Mesenchymal stem cell (in vitro differentiated cells and primary cell): ENCODE measurements around the gene ADIPOR1.
"Not testable (repeated sequence)": the region's sequence is repeated elsewhere in the genome, so short reads cannot be mapped to it uniquely, and the experiment has no call there.

ENCODE experiments used
- DNase-seq: peaks from one replicate; pipeline ENCODE4 v3.0.0-alpha.2; 2013
- H2AFZ ChIP-seq: one replicate; pipeline ENCODE4 v1.6.1; 2013; ENCODE audit warnings: low read depth, mild to moderate bottlenecking, control low read depth, inconsistent platforms, low read length, moderate library complexity
- H2AK5ac ChIP-seq: 2 replicates; pipeline ENCODE4 v1.6.1; 2013; ENCODE audit warnings: low read length, moderate library complexity, mild to moderate bottlenecking, inconsistent platforms; ENCODE audit not compliant: severe bottlenecking
- H2BK120ac ChIP-seq: one replicate; pipeline ENCODE4 v1.6.1; 2013; ENCODE audit warnings: low read depth, mild to moderate bottlenecking, inconsistent platforms, low read length, moderate library complexity
- H2BK12ac ChIP-seq, 2 experiments: one replicate each; pipeline ENCODE4 v1.6.1; 2013; ENCODE audit warnings: inconsistent platforms in 2 of 2, low read length in 2 of 2, mild to moderate bottlenecking in 2 of 2, moderate library complexity in 2 of 2, control low read depth in 1 of 2
- H2BK15ac ChIP-seq: one replicate; pipeline ENCODE4 v1.6.1; 2013; ENCODE audit warnings: mild to moderate bottlenecking, low read depth, inconsistent platforms; ENCODE audit not compliant: poor library complexity, severe bottlenecking
- H2BK5ac ChIP-seq: 2 replicates; pipeline ENCODE4 v1.6.1; 2013; ENCODE audit warnings: low read depth, mild to moderate bottlenecking, low read length, control low read depth, inconsistent platforms; ENCODE audit not compliant: poor library complexity, severe bottlenecking
- H3K14ac ChIP-seq, 2 experiments: one replicate each; pipeline ENCODE4 v1.6.1; 2013; ENCODE audit warnings: inconsistent platforms in 2 of 2, low read length in 2 of 2, control low read depth in 1 of 2, mild to moderate bottlenecking in 1 of 2, moderate library complexity in 1 of 2
- H3K18ac ChIP-seq, 2 experiments: one replicate each; pipeline ENCODE4 v1.6.1; 2013; ENCODE audit warnings: inconsistent platforms in 2 of 2, low read length in 2 of 2, control low read depth in 1 of 2, low read depth in 1 of 2, mild to moderate bottlenecking in 1 of 2
- H3K23ac ChIP-seq, 2 experiments: one replicate each; pipeline ENCODE4 v1.6.1; 2013; ENCODE audit warnings: inconsistent platforms in 2 of 2, low read length in 2 of 2, mild to moderate bottlenecking in 2 of 2, moderate library complexity in 2 of 2, control low read depth in 1 of 2
- H3K27ac ChIP-seq: 2 replicates; pipeline ENCODE4 v1.5.1; 2013; ENCODE audit warnings: mild to moderate bottlenecking, moderate library complexity, low read length, control low read depth, inconsistent platforms; ENCODE audit not compliant: poor library complexity, severe bottlenecking
- H3K27me3 ChIP-seq, 2 experiments: 2 replicates each; pipeline versions ENCODE4 v1.6.1 to v1.7.0; 2013; ENCODE audit warnings: low read length in 2 of 2, mild to moderate bottlenecking in 2 of 2, moderate library complexity in 2 of 2, control low read depth in 1 of 2, inconsistent platforms in 1 of 2; ENCODE audit not compliant: control insufficient read depth in 1 of 2, insufficient read depth in 1 of 2
- H3K36me3 ChIP-seq, 2 experiments: 2 replicates each; pipeline versions ENCODE4 v1.6.1 to v1.7.0; 2013; ENCODE audit warnings: low read length in 2 of 2, control low read depth in 1 of 2, inconsistent platforms in 1 of 2, low read depth in 1 of 2, mild to moderate bottlenecking in 1 of 2; ENCODE audit not compliant: insufficient read depth in 2 of 2, control insufficient read depth in 1 of 2
- H3K4ac ChIP-seq, 2 experiments: one replicate each; pipeline ENCODE4 v1.6.1; 2013; ENCODE audit warnings: inconsistent platforms in 2 of 2, low read length in 2 of 2, mild to moderate bottlenecking in 2 of 2, moderate library complexity in 2 of 2, control low read depth in 1 of 2, low read depth in 1 of 2
- H3K4me1 ChIP-seq: 2 replicates; pipeline ENCODE4 v1.6.1; 2013; ENCODE audit warnings: low read depth, low read length, control low read depth; ENCODE audit not compliant: control insufficient read depth, insufficient read depth
- H3K4me2 ChIP-seq: 2 replicates; pipeline ENCODE4 v1.6.1; 2013; ENCODE audit warnings: low read length, mild to moderate bottlenecking, inconsistent platforms; ENCODE audit not compliant: poor library complexity, severe bottlenecking
- H3K4me3 ChIP-seq, 2 experiments: 2 replicates each; pipeline versions ENCODE4 v1.5.1 to v1.7.0; 2013; ENCODE audit warnings: low read length in 2 of 2, mild to moderate bottlenecking in 2 of 2, control low read depth in 1 of 2, low read depth in 1 of 2; ENCODE audit not compliant: insufficient read depth in 1 of 2
- H3K79me1 ChIP-seq: replicated peaks from 2 replicates; pipeline ENCODE4 v1.6.1; 2013; ENCODE audit warnings: mild to moderate bottlenecking, control low read depth, low read length, inconsistent platforms; ENCODE audit not compliant: poor library complexity, severe bottlenecking
- H3K9ac ChIP-seq: 2 replicates; pipeline ENCODE4 v1.7.0; 2013; ENCODE audit warnings: mild to moderate bottlenecking, low read length, moderate library complexity
- H3K9me3 ChIP-seq: 2 replicates; pipeline ENCODE4 v1.7.0; 2013; ENCODE audit warnings: mild to moderate bottlenecking, low read length; ENCODE audit not compliant: control insufficient read depth
- H4K8ac ChIP-seq: one replicate; pipeline ENCODE4 v1.6.1; 2013; ENCODE audit warnings: inconsistent platforms, mild to moderate bottlenecking, low read length, moderate library complexity
- H4K91ac ChIP-seq: one replicate; pipeline ENCODE4 v1.6.1; 2013; ENCODE audit warnings: mild to moderate bottlenecking, low read length, inconsistent platforms
- WGBS: methylation state at CpG from one replicate; pipeline ENCODE4 v1.1.7; 2013; ENCODE audit warnings: mixed read lengths; 5-methylcytosine and 5-hydroxymethylcytosine counted together

ADIPOR1 gene

DNA sequence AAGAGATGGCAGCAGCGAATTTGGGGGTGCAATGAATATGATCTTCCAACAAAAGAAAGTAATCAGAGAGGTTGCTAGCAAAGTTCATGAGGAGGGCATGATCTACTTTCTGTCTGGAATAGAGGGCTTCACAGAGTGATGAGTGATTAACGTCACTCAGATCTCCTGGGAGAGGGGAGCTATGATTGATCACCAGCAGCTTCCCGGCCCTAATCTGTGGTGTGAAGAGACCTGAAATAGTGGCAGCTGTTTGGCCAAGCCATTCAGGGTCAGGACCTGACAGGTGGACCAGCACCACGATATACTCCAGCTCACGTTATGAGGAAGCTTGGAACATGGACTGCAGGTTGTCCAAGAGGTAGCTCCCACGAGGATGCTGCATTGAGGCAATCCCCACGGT is 29.1 kb upstream of the ADIPOR1 start:
- no peaks in the 10 kb centered on the region for H3K79me1 ChIP-seq
- no peak overlapping the region for H3K4me2 ChIP-seq
- H3K14ac ChIP-seq = no peak overlapping the region
- no peak overlapping the region for H3K4me3 ChIP-seq
- H3K36me3 ChIP-seq = no peaks in the 10 kb centered on the region
- no peak overlapping the region for H2BK5ac ChIP-seq
- peaks cover 45 to 59% of the 10 kb centered on the region in 2 experiments for H3K27me3 ChIP-seq
- no peak overlapping the region for H2BK120ac ChIP-seq
- no peak for DNase-seq
- H3K4ac ChIP-seq = no peak overlapping the region
- no peak overlapping the region for H2BK15ac ChIP-seq
- no peak overlapping the region for H3K27ac ChIP-seq
- no peak overlapping the region for H3K18ac ChIP-seq
- 76% methylated on average over 7 of the region's 7 CpGs for WGBS
- H3K23ac ChIP-seq = no peak overlapping the region
- H2BK12ac ChIP-seq = no peak overlapping the region
- no peak overlapping the region for H2AFZ ChIP-seq
- H3K4me1 ChIP-seq = no peaks in the 10 kb centered on the region
- H3K9ac ChIP-seq = no peak overlapping the region
- no peak overlapping the region for H4K91ac ChIP-seq
- H3K9me3 ChIP-seq = peaks cover 8% of the 10 kb centered on the region
- H2AK5ac ChIP-seq = no peak overlapping the region
- no peak overlapping the region for H4K8ac ChIP-seq

DNA sequence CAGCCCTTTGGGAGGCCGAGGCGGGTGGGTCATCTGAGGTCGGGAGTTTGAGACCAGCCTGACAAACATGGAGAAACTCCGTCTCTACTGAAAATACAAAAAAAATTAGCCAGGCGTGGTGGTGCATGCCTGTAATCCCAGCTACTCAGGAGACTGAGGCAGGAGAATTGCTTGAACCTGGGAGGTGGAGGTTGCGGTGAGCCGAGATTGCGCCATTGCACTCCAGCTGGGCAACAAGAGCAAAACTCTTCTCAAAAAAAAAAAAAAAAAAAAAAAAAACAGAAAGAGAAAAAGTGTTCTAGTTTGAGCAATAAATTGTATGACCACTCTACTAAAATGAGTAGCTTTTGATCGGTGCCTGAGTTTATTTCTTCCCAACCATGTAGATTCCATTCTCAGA is 28.0 kb upstream of the ADIPOR1 start:
- H2BK120ac ChIP-seq, H2BK5ac ChIP-seq, H3K9me3 ChIP-seq, H3K14ac ChIP-seq, H3K4ac ChIP-seq, H2AFZ ChIP-seq, H3K18ac ChIP-seq, H3K36me3 ChIP-seq, H4K8ac ChIP-seq, H2BK15ac ChIP-seq, H3K4me1 ChIP-seq, H3K9ac ChIP-seq, H3K4me2 ChIP-seq, H2AK5ac ChIP-seq, H4K91ac ChIP-seq, H3K79me1 ChIP-seq, H3K27ac ChIP-seq, H2BK12ac ChIP-seq, DNase-seq, H3K23ac ChIP-seq, H3K4me3 ChIP-seq: not testable (repeated sequence)
- peaks cover 34 to 49% of the 10 kb centered on the region in 2 experiments for H3K27me3 ChIP-seq
- WGBS = 81% methylated on average over 6 of the region's 9 CpGs

DNA sequence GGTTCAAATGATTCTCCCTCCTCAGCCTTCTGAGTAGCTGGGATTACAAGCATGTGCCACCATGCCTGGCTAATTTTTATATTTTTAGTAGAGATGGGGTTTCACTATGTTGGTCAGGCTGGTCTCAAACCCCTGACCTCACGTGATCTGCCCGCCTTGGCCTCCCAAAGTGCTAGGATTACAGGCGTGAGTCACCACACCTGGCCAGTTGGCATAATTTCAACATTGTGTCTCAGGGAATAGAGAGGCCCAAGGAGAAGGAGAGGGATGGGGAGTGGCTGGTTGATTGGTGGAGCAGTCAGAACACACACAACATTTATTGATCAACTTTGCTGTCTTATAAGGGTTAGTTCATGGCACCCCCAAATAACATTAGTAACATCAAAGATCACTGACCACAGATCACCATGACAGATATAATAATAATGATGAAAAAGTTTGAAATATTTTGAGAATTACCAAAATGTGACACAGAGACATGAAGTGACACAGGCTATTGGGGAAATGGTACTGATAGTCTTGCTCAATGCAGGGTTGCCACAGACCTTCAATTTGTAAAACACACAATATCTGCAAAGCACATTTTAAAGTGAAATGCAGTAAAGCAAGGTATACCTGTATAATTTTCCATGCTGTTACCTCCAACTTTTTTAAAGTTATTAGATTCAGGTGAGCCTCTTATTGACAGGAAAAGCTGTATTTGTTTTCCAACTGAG is 24.8 kb upstream of the ADIPOR1 start:
- 96% methylated on average over 3 of the region's 3 CpGs for WGBS
- H3K18ac ChIP-seq = no peak overlapping the region

DNA sequence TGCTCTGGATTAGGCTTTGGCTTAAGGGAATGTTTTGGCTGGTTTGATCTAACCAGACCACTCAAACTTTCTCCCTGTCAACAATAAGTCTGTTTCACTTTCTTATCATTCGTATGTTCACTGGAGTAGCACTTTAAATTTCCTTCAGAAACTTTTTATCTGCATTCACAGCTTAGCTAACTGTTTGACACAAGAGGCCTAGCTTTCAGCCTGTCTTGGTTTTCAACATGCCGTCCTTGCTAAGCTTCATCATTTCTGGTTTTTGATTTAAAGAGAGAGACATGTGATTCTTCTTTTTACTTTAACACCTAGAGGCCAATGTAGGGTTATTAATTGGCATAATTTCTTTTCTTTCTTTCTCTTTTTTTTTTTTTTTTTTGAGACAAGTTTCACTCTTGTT is 23.8 kb upstream of the ADIPOR1 start:
- H4K91ac ChIP-seq = no peak overlapping the region
- H3K9ac ChIP-seq = no peak overlapping the region
- no peak overlapping the region for H3K23ac ChIP-seq
- H2AK5ac ChIP-seq = no peak overlapping the region
- H2BK5ac ChIP-seq = no peak overlapping the region
- no peak overlapping the region for H2BK15ac ChIP-seq
- H3K18ac ChIP-seq = no peak overlapping the region
- DNase-seq = no peak
- H3K27ac ChIP-seq = no peak overlapping the region
- H3K4ac ChIP-seq = no peak overlapping the region
- H3K36me3 ChIP-seq = no peaks in the 10 kb centered on the region
- no peak overlapping the region for H3K4me3 ChIP-seq
- H4K8ac ChIP-seq = no peak overlapping the region
- no peak overlapping the region for H2BK12ac ChIP-seq
- H3K4me2 ChIP-seq = no peak overlapping the region
- no peaks in the 10 kb centered on the region for H3K4me1 ChIP-seq
- no peaks in the 10 kb centered on the region for H3K79me1 ChIP-seq
- H2AFZ ChIP-seq = no peak overlapping the region
- no peak overlapping the region for H3K14ac ChIP-seq
- H3K27me3 ChIP-seq = peaks cover 39 to 45% of the 10 kb centered on the region in 2 experiments
- 92% methylated on average over 2 of the region's 2 CpGs for WGBS
- H2BK120ac ChIP-seq = no peak overlapping the region
- H3K9me3 ChIP-seq = no peaks in the 10 kb centered on the region

More for the DNA sequence above, 24.8 kb upstream of the ADIPOR1 start:
- H2BK120ac ChIP-seq = no peak overlapping the region
- H2AK5ac ChIP-seq = no peak overlapping the region
- H4K8ac ChIP-seq = no peak overlapping the region
- no peaks in the 10 kb centered on the region for H3K79me1 ChIP-seq
- no peak overlapping the region for H3K4me2 ChIP-seq
- no peak for DNase-seq
- no peak overlapping the region for H3K4me3 ChIP-seq
- no peak overlapping the region for H4K91ac ChIP-seq
- H2AFZ ChIP-seq = no peak overlapping the region
- no peaks in the 10 kb centered on the region for H3K9me3 ChIP-seq
- no peak overlapping the region for H3K23ac ChIP-seq
- no peaks in the 10 kb centered on the region for H3K36me3 ChIP-seq
- no peaks in the 10 kb centered on the region for H3K4me1 ChIP-seq
- H3K27me3 ChIP-seq = peaks cover 37 to 45% of the 10 kb centered on the region in 2 experiments
- H3K4ac ChIP-seq = no peak overlapping the region
- no peak overlapping the region for H2BK12ac ChIP-seq
- H3K9ac ChIP-seq = no peak overlapping the region
- no peak overlapping the region for H3K27ac ChIP-seq
- no peak overlapping the region for H3K14ac ChIP-seq
- H2BK15ac ChIP-seq = no peak overlapping the region
- no peak overlapping the region for H2BK5ac ChIP-seq
